ENCODE data around the gene KMO. TPM values are rescaled to one million over a fixed set of nuclear protein-coding genes. Genes with fewer than 3 reads are reported as not detected.

KMO gene
- total RNA-seq, 1 experiment from 2014 or later, result 0.07 TPM

GRCh38 chr1:241596633-241597032 is 64.5 kb downstream of the KMO start:
- H3F3A ChIP-seq (ENCODE audit: insufficient read depth, low read depth), result peaks cover 16% of the 10 kb centered on the region
- H3K27ac ChIP-seq, result no peak overlapping the region
- H4K20me1 ChIP-seq (ENCODE audit: insufficient read depth), result no peaks in the 10 kb centered on the region
- intact Hi-C loops (cut with micrococcal nuclease; ENCODE audit: unreplicated experiment), result no loop called here
- H3K4me3 ChIP-seq, result no peak overlapping the region
- no peaks in the 10 kb centered on the region for H3K27me3 ChIP-seq (ENCODE audit: insufficient read depth, low read depth)
- no peaks in the 10 kb centered on the region for H3K9me2 ChIP-seq (ENCODE audit: insufficient read depth)
- no peak overlapping the region for H2AFZ ChIP-seq
- H3K4me2 ChIP-seq, result no peak overlapping the region
- H3K79me2 ChIP-seq (ENCODE audit: low read depth), result no peaks in the 10 kb centered on the region
- no peaks in the 10 kb centered on the region for H3K9me3 ChIP-seq (ENCODE audit: insufficient read depth, low read depth)
- no TSS peak for BruUV-seq (replicated peaks)
- ChIA-PET CTCF (no interaction called here), POLR2A (ENCODE audit: unreplicated experiment) (no interaction called here)
- peaks cover 33% of the 10 kb centered on the region for H3K36me3 ChIP-seq (ENCODE audit: low read depth)
- H3K4me1 ChIP-seq (replicated peaks; ENCODE audit: insufficient read depth), result peaks cover 23% of the 10 kb centered on the region
- no peak for DNase-seq
- TF ChIP-seq CTCF (conservative IDR thresholded peaks at IDR 0.05), result no peak
- no peak for TF ChIP-seq EZH2 (IDR thresholded peaks at IDR 0.05; ENCODE audit: low read depth)

GRCh38 chr1:241598249-241598648 is 66.1 kb downstream of the KMO start:
- Histone ChIP-seq H3K4me1 (replicated peaks; ENCODE audit: insufficient read depth) (peaks cover 7% of the 10 kb centered on the region), H3F3A (ENCODE audit: insufficient read depth, low read depth) (0 out of 2 replicates have a peak, but pooled peaks cover 1% of the 10 kb centered on the region), H3K27ac (no peak overlapping the region), H3K79me2 (ENCODE audit: low read depth) (no peaks in the 10 kb centered on the region), H3K36me3 (ENCODE audit: low read depth) (peaks cover 37% of the 10 kb centered on the region), H2AFZ (no peak overlapping the region), H3K27me3 (ENCODE audit: insufficient read depth, low read depth) (no peaks in the 10 kb centered on the region), H3K4me3 (no peak overlapping the region), H3K4me2 (no peak overlapping the region), H4K20me1 (ENCODE audit: insufficient read depth) (no peaks in the 10 kb centered on the region), H3K9me2 (ENCODE audit: insufficient read depth) (no peaks in the 10 kb centered on the region), H3K9me3 (ENCODE audit: insufficient read depth, low read depth) (no peaks in the 10 kb centered on the region)
- ChIA-PET POLR2A (ENCODE audit: unreplicated experiment) (no interaction called here), CTCF (no interaction called here)
- no TSS peak for BruUV-seq (replicated peaks)
- intact Hi-C loops (cut with micrococcal nuclease; ENCODE audit: unreplicated experiment), result no loop called here
- TF ChIP-seq EZH2 (IDR thresholded peaks at IDR 0.05; ENCODE audit: low read depth), result no peak
- no peak for TF ChIP-seq CTCF (conservative IDR thresholded peaks at IDR 0.05)
- DNase-seq, result no peak

GRCh38 chr1:241600496-241600901 is 68.3 kb downstream of the KMO start:
- ChIA-PET CTCF (no interaction called here), POLR2A (ENCODE audit: unreplicated experiment) (no interaction called here)
- Histone ChIP-seq H3K36me3 (ENCODE audit: low read depth) (peaks cover 28% of the 10 kb centered on the region), H3K9me3 (ENCODE audit: insufficient read depth, low read depth) (no peaks in the 10 kb centered on the region; the same call in 1 of the 2 replicates), H3F3A (ENCODE audit: insufficient read depth, low read depth) (no peaks in the 10 kb centered on the region), H3K79me2 (ENCODE audit: low read depth) (no peaks in the 10 kb centered on the region), H3K4me2 (no peak overlapping the region), H3K27ac (no peak overlapping the region), H3K9me2 (ENCODE audit: insufficient read depth) (no peaks in the 10 kb centered on the region), H3K4me3 (no peak overlapping the region), H3K27me3 (ENCODE audit: insufficient read depth, low read depth) (no peaks in the 10 kb centered on the region), H3K4me1 (replicated peaks; ENCODE audit: insufficient read depth) (no peaks in the 10 kb centered on the region), H4K20me1 (ENCODE audit: insufficient read depth) (no peaks in the 10 kb centered on the region), H2AFZ (no peak overlapping the region)
- no peak for TF ChIP-seq EZH2 (IDR thresholded peaks at IDR 0.05; ENCODE audit: low read depth)
- no peak for TF ChIP-seq CTCF (conservative IDR thresholded peaks at IDR 0.05)
- no peak for DNase-seq
- intact Hi-C loops (cut with micrococcal nuclease; ENCODE audit: unreplicated experiment), result no loop called here
- BruUV-seq (replicated peaks), result no TSS peak
